KMS-11 (cell line): Measurements from ENCODE around the gene TSC22D1.

Experiments used
- H2AFZ ChIP-seq: fragments of 200-600 bp; sonication (generic); 2 replicates; pipeline ENCODE4 v1.6.1; 2016; ENCODE audit warnings: antibody characterized with exemption, mixed run types, low read depth
- H3K27ac ChIP-seq: fragments of 200-600 bp; sonication (generic); 2 replicates; pipeline ENCODE4 v1.6.1; 2016; ENCODE audit warnings: mild to moderate bottlenecking, mixed run types
- H3K27me3 ChIP-seq: fragments of 200-600 bp; sonication (generic); 2 replicates; pipeline ENCODE4 v1.6.1; 2017; ENCODE audit warnings: mild to moderate bottlenecking, low read depth, mixed run types, moderate library complexity; ENCODE audit not compliant: insufficient read depth
- H3K36me3 ChIP-seq: fragments of 200-600 bp; sonication (generic); 2 replicates; pipeline ENCODE4 v1.6.1; 2017; ENCODE audit warnings: mild to moderate bottlenecking, mixed run types; ENCODE audit not compliant: insufficient read depth
- H3K4me1 ChIP-seq: fragments of 200-600 bp; sonication (generic); 2 replicates; pipeline ENCODE4 v1.6.1; 2016; ENCODE audit warnings: mild to moderate bottlenecking, low read depth, mixed run types; ENCODE audit not compliant: poor library complexity, severe bottlenecking
- H3K4me2 ChIP-seq: fragments of 200-600 bp; sonication (generic); 2 replicates; pipeline ENCODE4 v1.7.0; 2016; ENCODE audit warnings: mild to moderate bottlenecking, mixed run types
- H3K4me3 ChIP-seq: fragments of 200-600 bp; sonication (generic); IDR thresholded peaks from 2 replicates; pipeline ENCODE4 v1.6.1; 2017; ENCODE audit warnings: low read depth, low read length, mixed read lengths; ENCODE audit not compliant: insufficient read depth
- H3K79me2 ChIP-seq: fragments of 200-600 bp; sonication (generic); 2 replicates; pipeline ENCODE4 v1.6.1; 2016; ENCODE audit warnings: low read depth, mixed run types; ENCODE audit not compliant: insufficient read depth
- H3K9ac ChIP-seq: fragments of 200-600 bp; sonication (generic); 2 replicates; pipeline ENCODE4 v1.6.1; 2016; ENCODE audit warnings: mild to moderate bottlenecking, mixed run types
- H4K20me1 ChIP-seq: fragments of 200-600 bp; sonication (generic); 2 replicates; pipeline ENCODE4 v1.6.1; 2016; ENCODE audit warnings: mild to moderate bottlenecking, mixed run types; ENCODE audit not compliant: insufficient read depth
- CTCF ChIP-seq: fragments of 200-600 bp; sonication (generic); conservative IDR thresholded peaks from 2 replicates; pipeline ENCODE4 v1.6.1; 2017; ENCODE audit warnings: low read depth, mild to moderate bottlenecking, antibody characterized with exemption, low read length, moderate library complexity, mixed read lengths

Gene TSC22D1

GRCh38 chr13:44561351-44561750 lies 14.8 kb downstream of the TSC22D1 start:
- TF ChIP-seq CTCF = no peak
- Histone ChIP-seq H3K27me3 (no peaks in the 10 kb centered on the region), H3K9ac (no peak overlapping the region), H3K4me3 (no peak overlapping the region), H3K36me3 (no peaks in the 10 kb centered on the region), H3K4me2 (no peak overlapping the region), H4K20me1 (no peaks in the 10 kb centered on the region), H2AFZ (no peak overlapping the region), H3K4me1 (no peaks in the 10 kb centered on the region), H3K79me2 (no peaks in the 10 kb centered on the region), H3K27ac (no peak overlapping the region)

- Histone ChIP-seq H3K4me3 (no peak overlapping the region), H2AFZ (no peak overlapping the region), H3K79me2 (no peaks in the 10 kb centered on the region), H3K9ac (no peak overlapping the region), H3K27ac (no peak overlapping the region), H3K4me2 (no peak overlapping the region), H3K4me1 (no peaks in the 10 kb centered on the region), H3K27me3 (no peaks in the 10 kb centered on the region), H4K20me1 (no peaks in the 10 kb centered on the region), H3K36me3 (no peaks in the 10 kb centered on the region)
- TF ChIP-seq CTCF = no peak
These were observed 18.1 kb downstream of the TSC22D1 start for GRCh38 chr13:44557986-44558385.

- Histone ChIP-seq H3K27ac (no peak overlapping the region), H3K4me1 (no peaks in the 10 kb centered on the region), H3K79me2 (no peaks in the 10 kb centered on the region), H3K4me2 (no peak overlapping the region), H4K20me1 (no peaks in the 10 kb centered on the region), H3K9ac (no peak overlapping the region), H2AFZ (no peak overlapping the region), H3K36me3 (no peaks in the 10 kb centered on the region), H3K27me3 (no peaks in the 10 kb centered on the region), H3K4me3 (no peak overlapping the region)
- no peak for TF ChIP-seq CTCF
These were observed 20.9 kb downstream of the TSC22D1 start for GRCh38 chr13:44555207-44555606.

GRCh38 chr13:44549476-44549875 lies 26.7 kb downstream of the TSC22D1 start:
- Histone ChIP-seq H3K4me1 (no peaks in the 10 kb centered on the region), H3K27me3 (no peaks in the 10 kb centered on the region), H2AFZ (no peak overlapping the region), H3K27ac (no peak overlapping the region), H4K20me1 (no peaks in the 10 kb centered on the region), H3K9ac (no peak overlapping the region), H3K79me2 (no peaks in the 10 kb centered on the region), H3K36me3 (no peaks in the 10 kb centered on the region), H3K4me3 (no peak overlapping the region), H3K4me2 (no peak overlapping the region)
- no peak for TF ChIP-seq CTCF

- Histone ChIP-seq H3K36me3 (no peaks in the 10 kb centered on the region), H3K4me3 (no peak overlapping the region), H3K4me1 (no peaks in the 10 kb centered on the region), H3K9ac (no peak overlapping the region), H3K4me2 (no peak overlapping the region), H3K27ac (no peak overlapping the region), H3K79me2 (no peaks in the 10 kb centered on the region), H2AFZ (no peak overlapping the region), H3K27me3 (no peaks in the 10 kb centered on the region), H4K20me1 (no peaks in the 10 kb centered on the region)
- TF ChIP-seq CTCF = no peak
These were observed 30.0 kb downstream of the TSC22D1 start for GRCh38 chr13:44546164-44546563.
